Epidermal melanocyte (primary cell): Measurements from ENCODE around the gene MACROH2A2.
"Not testable (repeated sequence)": the region's sequence is repeated elsewhere in the genome, so short reads cannot be mapped to it uniquely, and the experiment has no call there.

Experiments
- DNase-seq: peaks from one replicate; pipeline ENCODE4 v3.0.0; 2011; ENCODE audit warnings: low spot score; ENCODE audit not compliant: insufficient read length

Gene MACROH2A2

GRCh38 chr10:70052462-70053217 is at the start of gene MACROH2A2:
MACROH2A2 (plus strand) TSS chr10:70052846; CDS start chr10:70075659, 22,813 bp downstream.
- DNase-seq: no peak

GRCh38 chr10:70007116-70007820 is 45.4 kb upstream of the MACROH2A2 start:
- DNase-seq: no peak

GRCh38 chr10:70031215-70031614 is 21.4 kb upstream of the MACROH2A2 start:
- DNase-seq: no peak

- no peak for DNase-seq
Observed at GRCh38 chr10:70032667-70033289, 19.9 kb upstream of the MACROH2A2 start.

- DNase-seq: no peak
Observed at GRCh38 chr10:70034232-70034631, 18.4 kb upstream of the MACROH2A2 start.

GRCh38 chr10:70035531-70035930 is 17.1 kb upstream of the MACROH2A2 start:
- no peak for DNase-seq

GRCh38 chr10:70038923-70039322 is 13.7 kb upstream of the MACROH2A2 start:
- no peak for DNase-seq

- DNase-seq: no peak
Observed at GRCh38 chr10:70041016-70041415, 11.6 kb upstream of the MACROH2A2 start.

GRCh38 chr10:70041739-70042138 is 10.9 kb upstream of the MACROH2A2 start:
- DNase-seq: not testable (repeated sequence)

GRCh38 chr10:70047066-70047465 is 5.6 kb upstream of the MACROH2A2 start:
- DNase-seq: not testable (repeated sequence)

GRCh38 chr10:70048030-70048723 is 4.5 kb upstream of the MACROH2A2 start:
- no peak for DNase-seq

- no peak for DNase-seq
Observed at GRCh38 chr10:70051848-70052247, 798 bp upstream of the MACROH2A2 start.

GRCh38 chr10:70053218-70053840 is 683 bp downstream of the MACROH2A2 start:
- no peak for DNase-seq

- DNase-seq: no peak
Observed at GRCh38 chr10:70053841-70054288, 1.2 kb downstream of the MACROH2A2 start.

GRCh38 chr10:70054902-70055301 is 2.3 kb downstream of the MACROH2A2 start:
- DNase-seq: no peak

- no peak for DNase-seq
Observed at GRCh38 chr10:70055550-70055949, 2.9 kb downstream of the MACROH2A2 start.

GRCh38 chr10:70057306-70057705 is 4.7 kb downstream of the MACROH2A2 start:
- no peak for DNase-seq

GRCh38 chr10:70060389-70060788 is 7.7 kb downstream of the MACROH2A2 start:
- DNase-seq: no peak

GRCh38 chr10:70063418-70064098 is 10.9 kb downstream of the MACROH2A2 start:
- no peak for DNase-seq

GRCh38 chr10:70064486-70064885 is 11.8 kb downstream of the MACROH2A2 start:
- DNase-seq: no peak

GRCh38 chr10:70066190-70066589 is 13.5 kb downstream of the MACROH2A2 start:
- no peak for DNase-seq
